K562 (cell line): ENCODE measurements around the gene ZNF558. TPM values are rescaled to one million over a fixed set of nuclear protein-coding genes. Genes with fewer than 3 reads are reported as not detected.
A peak's percentile ranks its signal among the peaks of the same experiment; 100 is the strongest.

Source experiments
- CUX1 ChIP-seq: fragments of 200-800 bp; sonication (Bioruptor generic); IDR thresholded peaks from 2 replicates; pipeline ENCODE4 v1.6.1; 2016; ENCODE audit warnings: missing genetic modification characterization, missing compliant biosample characterization
- FUS ChIP-seq: fragments of 200-400 bp; formaldehyde crosslinking; optimal IDR thresholded peaks from 2 replicates; pipeline ENCODE3; 2017; ENCODE audit warnings: low read depth, low read length
- HDAC2 ChIP-seq: fragments of 450-650 bp; IDR thresholded peaks from 2 replicates; pipeline ENCODE4 v1.6.1; 2016; ENCODE audit warnings: mild to moderate bottlenecking
- HDGF ChIP-seq: fragments of 450-650 bp; IDR thresholded peaks from 2 replicates; pipeline ENCODE4 v1.6.1; 2016
- KLF13 ChIP-seq: fragments of 450-650 bp; IDR thresholded peaks from 2 replicates; pipeline ENCODE4 v1.6.1; 2016; ENCODE audit warnings: missing genetic modification characterization, low read depth, mild to moderate bottlenecking, missing compliant biosample characterization, moderate library complexity, borderline replicate concordance
- PHF8 ChIP-seq: fragments of 200-600 bp; sonication (generic); IDR thresholded peaks from 2 replicates; pipeline ENCODE4 v1.6.1; 2012; ENCODE audit warnings: mixed run types, mild to moderate bottlenecking, inconsistent platforms, low read length, moderate library complexity, borderline replicate concordance
- PRMT5 ChIP-seq: sonication (generic); formaldehyde crosslinking; IDR thresholded peaks from 2 replicates; pipeline ENCODE4 v1.5.0; 2020; ENCODE audit warnings: missing genetic modification reagents
- RAD51 ChIP-seq: fragments of 450-650 bp; IDR thresholded peaks from 2 replicates; pipeline ENCODE4 v1.7.1; 2016; ENCODE audit warnings: low read depth, mild to moderate bottlenecking, borderline replicate concordance
- TSC22D4 ChIP-seq: fragments of 450-650 bp; IDR thresholded peaks from 2 replicates; pipeline ENCODE4 v1.6.1; 2016; ENCODE audit warnings: missing genetic modification characterization, missing biosample characterization, control low read depth
- polyA plus RNA-seq, 8 experiments: library from polyadenylated mRNA; depleted of rRNA in 4 of 8; stranded (reverse) in 5 of 8; unstranded in 3 of 8; fragments of >200 nt; fragmentation: Nextera tagmentation in 2 of 8; fragmentation: Illumina TruSeq in 1 of 8; extraction: Ambion mirVana in 2 of 8; extraction: Trizol in 1 of 8; gene quantifications; 2 replicates each; pipeline versions ENCODE4 v1.2.1 to v1.2.3, GENCODE V29; 2011 to 2014; ENCODE audit warnings: inconsistent platforms in 1 of 8, missing spikeins in 1 of 8
- total RNA-seq, 7 experiments: library from RNA; depleted of rRNA in 6 of 7; stranded (reverse); fragments of >200 nt in 6 of 7; fragmentation: Illumina TruSeq in 2 of 7; extraction: Trizol in 2 of 7; gene quantifications; 2 replicates each; pipeline versions ENCODE4 v1.2.1 to v1.2.3, GENCODE V29; 2011 to 2021; ENCODE audit warnings: low replicate concordance in 1 of 7
- TF ChIP-seq, protein P1 (sequence below), 2 experiments: IDR thresholded peaks in 1 of 2; conservative IDR thresholded peaks in 1 of 2; 2 replicates each; pipeline ENCODE4 v1.6.1; 2016; ENCODE audit warnings: low read depth in 2 of 2, mild to moderate bottlenecking in 1 of 2, missing compliant biosample characterization in 1 of 2, missing genetic modification characterization in 1 of 2, moderate library complexity in 1 of 2
- TF ChIP-seq, protein P2 (sequence below), 2 experiments: fragments of 450-650 bp; formaldehyde crosslinking in 1 of 2; IDR thresholded peaks; 2 replicates each; pipeline versions ENCODE4 v1.4.0 to v1.6.1; 2014 to 2020; ENCODE audit warnings: mild to moderate bottlenecking in 2 of 2, borderline replicate concordance in 1 of 2, low read depth in 1 of 2

ZNF558 gene
- total and polyA plus RNA-seq, 9 of the 15 experiments (the other 6 are each of a cell fraction or from before 2014, with no cell fraction given), result 5.4 to 47.6 (median 21.2) TPM

DNA sequence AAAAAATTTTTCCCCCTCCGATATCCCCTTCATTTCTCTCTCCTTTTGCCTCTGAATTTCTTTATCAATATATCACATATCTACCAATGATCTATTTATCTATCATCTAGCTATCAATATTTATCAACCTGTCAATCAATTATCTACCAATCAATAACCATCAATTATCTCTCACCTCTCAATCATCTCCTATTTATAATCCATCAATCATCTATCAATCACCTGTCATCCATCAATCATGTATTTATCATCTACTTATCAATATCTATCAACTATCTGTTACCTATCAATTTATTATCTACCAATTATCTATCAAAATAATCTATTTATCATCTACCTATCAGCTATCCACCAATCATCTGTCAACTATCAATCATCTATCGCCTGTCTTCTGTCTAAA is 17.1 kb upstream of the ZNF558 start (continued):
- TF ChIP-seq CUX1 (CRISPR knock-in tag) (peak; percentile 96), FUS (no peak), PRMT5 (CRISPR knock-in tag) (no peak), RAD51 (no peak), HDAC2 (no peak), PHF8 (no peak), KLF13 (tag) (no peak), HDGF (no peak), TSC22D4 (tag) (no peak)
- TF ChIP-seq, protein P1, sequence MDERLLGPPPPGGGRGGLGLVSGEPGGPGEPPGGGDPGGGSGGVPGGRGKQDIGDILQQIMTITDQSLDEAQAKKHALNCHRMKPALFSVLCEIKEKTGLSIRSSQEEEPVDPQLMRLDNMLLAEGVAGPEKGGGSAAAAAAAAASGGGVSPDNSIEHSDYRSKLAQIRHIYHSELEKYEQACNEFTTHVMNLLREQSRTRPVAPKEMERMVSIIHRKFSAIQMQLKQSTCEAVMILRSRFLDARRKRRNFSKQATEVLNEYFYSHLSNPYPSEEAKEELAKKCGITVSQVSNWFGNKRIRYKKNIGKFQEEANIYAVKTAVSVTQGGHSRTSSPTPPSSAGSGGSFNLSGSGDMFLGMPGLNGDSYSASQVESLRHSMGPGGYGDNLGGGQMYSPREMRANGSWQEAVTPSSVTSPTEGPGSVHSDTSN (CRISPR knock-in tag; IDR thresholded peaks at IDR 0.05; ENCODE audit: low read depth), result no peak
- TF ChIP-seq, protein P1 (tag; conservative IDR thresholded peaks at IDR 0.05; ENCODE audit: low read depth), result peak; percentile 84
- TF ChIP-seq, protein P2, sequence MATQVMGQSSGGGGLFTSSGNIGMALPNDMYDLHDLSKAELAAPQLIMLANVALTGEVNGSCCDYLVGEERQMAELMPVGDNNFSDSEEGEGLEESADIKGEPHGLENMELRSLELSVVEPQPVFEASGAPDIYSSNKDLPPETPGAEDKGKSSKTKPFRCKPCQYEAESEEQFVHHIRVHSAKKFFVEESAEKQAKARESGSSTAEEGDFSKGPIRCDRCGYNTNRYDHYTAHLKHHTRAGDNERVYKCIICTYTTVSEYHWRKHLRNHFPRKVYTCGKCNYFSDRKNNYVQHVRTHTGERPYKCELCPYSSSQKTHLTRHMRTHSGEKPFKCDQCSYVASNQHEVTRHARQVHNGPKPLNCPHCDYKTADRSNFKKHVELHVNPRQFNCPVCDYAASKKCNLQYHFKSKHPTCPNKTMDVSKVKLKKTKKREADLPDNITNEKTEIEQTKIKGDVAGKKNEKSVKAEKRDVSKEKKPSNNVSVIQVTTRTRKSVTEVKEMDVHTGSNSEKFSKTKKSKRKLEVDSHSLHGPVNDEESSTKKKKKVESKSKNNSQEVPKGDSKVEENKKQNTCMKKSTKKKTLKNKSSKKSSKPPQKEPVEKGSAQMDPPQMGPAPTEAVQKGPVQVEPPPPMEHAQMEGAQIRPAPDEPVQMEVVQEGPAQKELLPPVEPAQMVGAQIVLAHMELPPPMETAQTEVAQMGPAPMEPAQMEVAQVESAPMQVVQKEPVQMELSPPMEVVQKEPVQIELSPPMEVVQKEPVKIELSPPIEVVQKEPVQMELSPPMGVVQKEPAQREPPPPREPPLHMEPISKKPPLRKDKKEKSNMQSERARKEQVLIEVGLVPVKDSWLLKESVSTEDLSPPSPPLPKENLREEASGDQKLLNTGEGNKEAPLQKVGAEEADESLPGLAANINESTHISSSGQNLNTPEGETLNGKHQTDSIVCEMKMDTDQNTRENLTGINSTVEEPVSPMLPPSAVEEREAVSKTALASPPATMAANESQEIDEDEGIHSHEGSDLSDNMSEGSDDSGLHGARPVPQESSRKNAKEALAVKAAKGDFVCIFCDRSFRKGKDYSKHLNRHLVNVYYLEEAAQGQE (IDR thresholded peaks at IDR 0.05; ENCODE audit: borderline replicate concordance), result no peak
- TF ChIP-seq, protein P2 (CRISPR knock-in tag; IDR thresholded peaks at IDR 0.05; ENCODE audit: low read depth), result no peak
